Measurements from ENCODE around the gene INSC. TPM values are rescaled to one million over a fixed set of nuclear protein-coding genes. Genes with fewer than 3 reads are reported as not detected.
A peak's percentile ranks its signal among the peaks of the same experiment; 100 is the strongest.

INSC gene
- total and polyA plus RNA-seq, 2 of the 4 experiments (the other 2 are of a cell fraction): 0.53 to 1.4 TPM

DNA sequence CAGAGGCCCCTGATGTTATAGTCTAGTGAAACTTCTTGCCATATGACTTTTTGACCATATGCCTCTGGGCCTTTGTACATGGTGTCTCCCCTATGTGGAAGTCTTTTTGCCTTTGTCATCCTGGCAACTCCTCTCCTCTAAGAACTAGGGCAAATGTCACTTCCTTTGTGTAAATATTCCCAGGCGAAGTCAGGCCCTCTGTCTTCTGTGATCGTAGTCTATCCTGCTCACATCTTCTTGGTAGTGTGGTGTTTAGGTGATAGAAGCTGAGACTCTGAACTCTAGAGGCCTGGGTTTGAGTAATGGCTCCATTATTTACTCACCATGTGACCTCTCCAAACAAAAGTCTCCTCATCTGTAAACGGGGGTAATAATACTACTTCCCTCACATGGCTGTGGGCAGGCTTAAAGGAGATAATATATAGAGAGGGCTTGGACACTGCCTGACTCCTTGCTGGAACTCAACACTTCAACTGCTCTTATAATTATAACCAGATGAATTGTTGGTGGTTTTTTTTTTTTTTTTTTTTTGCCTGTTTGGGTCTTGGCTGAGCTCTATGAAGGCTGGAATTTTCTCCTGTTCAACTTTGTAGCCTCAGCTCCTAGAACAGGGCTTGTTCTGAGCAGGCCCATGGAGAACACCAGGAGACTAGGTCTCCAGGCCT lies 43.8 kb downstream of the INSC start:
- in situ Hi-C loops (cut with MboI; ENCODE audit: low sequenced_read_pairs): loop anchor here (5.0 kb wide), 1 partner anchor 46 kb away; the partner anchor contains the start of gene INSC
- Histone ChIP-seq H3K56ac (ENCODE audit: extremely low read depth, insufficient read depth, low read length) (peak overlapping the region; percentile 60), H3K4me3 (ENCODE audit: insufficient read depth, low read depth, low read length) (no peak overlapping the region), H3K79me1 (ENCODE audit: low read depth in 1 of 2, low read length in 2 of 2) (peaks cover 0 to 19% of the 10 kb centered on the region in 2 experiments; a peak in 2 of 4 replicates), H3K4ac (ENCODE audit: low read depth, low read length) (peak overlapping the region; percentile 92), H4K8ac (ENCODE audit: low read depth in 2 of 2, low read length in 2 of 2) (peak overlapping the region; percentile 84), H3K36me3 (ENCODE audit: control insufficient read depth, insufficient read depth, low read length) (no peaks in the 10 kb centered on the region), H2AK9ac (replicated peaks; ENCODE audit: low read depth, low read length, poor library complexity) (peak overlapping the region; percentile 35), H4K5ac (ENCODE audit: low read depth, low read length) (peak overlapping the region; percentile 52), H4K91ac (ENCODE audit: insufficient read depth, low read depth, low read length) (peak overlapping the region; percentile 96), H3K23ac (ENCODE audit: low read depth, low read length) (peak overlapping the region; percentile 88), H3K14ac (replicated peaks; ENCODE audit: low read depth, low read length) (peak overlapping the region; percentile 65), H3K4me1 (ENCODE audit: control insufficient read depth, insufficient read depth, low read length) (peaks cover 32% of the 10 kb centered on the region), H3K9me3 (ENCODE audit: control insufficient read depth, insufficient read depth, low read length) (0 out of 2 replicates have a peak, but pooled peaks cover under 1% of the 10 kb centered on the region), H2BK5ac (ENCODE audit: low read depth, low read length, poor library complexity, severe bottlenecking) (peak overlapping the region; percentile 95), H3K27me3 (ENCODE audit: control insufficient read depth, insufficient read depth, low read length) (no peaks in the 10 kb centered on the region), H2BK120ac (ENCODE audit: low read depth, low read length) (peak overlapping the region; percentile 89), H3K27ac (ENCODE audit: insufficient read depth, low read length) (peak overlapping the region; percentile 65), H4K20me1 (ENCODE audit: insufficient read depth, low read length) (no peaks in the 10 kb centered on the region; the same call in 1 of the 2 replicates), H3K9me1 (ENCODE audit: insufficient read depth, low read length) (peaks cover 24% of the 10 kb centered on the region), H2BK20ac (ENCODE audit: low read depth, low read length) (peak overlapping the region; percentile 98), H3K9ac (ENCODE audit: low read depth, low read length) (no peak overlapping the region), H3K18ac (ENCODE audit: low read depth, low read length) (peak overlapping the region; percentile 77), H2AK5ac (ENCODE audit: low read depth, low read length) (peak overlapping the region; percentile 79; the same call in 1 of the 2 replicates), H3K4me2 (ENCODE audit: low read depth, low read length) (peak overlapping the region; percentile 23; the same call in 1 of the 2 replicates), H2BK15ac (ENCODE audit: low read depth, low read length) (peak overlapping the region; percentile 81; the same call in 1 of the 3 replicates), H2AFZ (replicated peaks; ENCODE audit: low read length, poor library complexity) (peak overlapping the region; percentile 71)
- POLR2A ChIA-PET (ENCODE audit: unreplicated experiment): interaction anchor here (0.6 kb wide), 2 partner anchors 25 to 31 kb away, joined by 3 to 4 read pairs; no protein-coding TSS in a partner anchor
- WGBS, 2 experiments (ENCODE audit: extremely low coverage in 2 of 2, insufficient read length in 1 of 2): no CpG with 5 or more reads among the region's 3 CpGs
- dilution Hi-C loops (cut with HindIII; ENCODE audit: low sequenced_read_pairs, unreplicated experiment): no loop called here
- TF ChIP-seq FOS (IDR thresholded peaks at IDR 0.05; ENCODE audit: low read depth, low read length) (0 out of 2 replicates have a peak, but pooled peaks have one; percentile 12), NFE2L2 (IDR thresholded peaks at IDR 0.05; ENCODE audit: low read depth, low read length) (peak; percentile 39; the same call in 1 of the 2 replicates), POLR2A (IDR thresholded peaks at IDR 0.05; ENCODE audit: low read depth, low read length) (no peak), BHLHE40 (IDR thresholded peaks at IDR 0.05; ENCODE audit: low read depth, low read length) (no peak)
- TF ChIP-seq, protein P1, sequence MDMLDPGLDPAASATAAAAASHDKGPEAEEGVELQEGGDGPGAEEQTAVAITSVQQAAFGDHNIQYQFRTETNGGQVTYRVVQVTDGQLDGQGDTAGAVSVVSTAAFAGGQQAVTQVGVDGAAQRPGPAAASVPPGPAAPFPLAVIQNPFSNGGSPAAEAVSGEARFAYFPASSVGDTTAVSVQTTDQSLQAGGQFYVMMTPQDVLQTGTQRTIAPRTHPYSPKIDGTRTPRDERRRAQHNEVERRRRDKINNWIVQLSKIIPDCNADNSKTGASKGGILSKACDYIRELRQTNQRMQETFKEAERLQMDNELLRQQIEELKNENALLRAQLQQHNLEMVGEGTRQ (IDR thresholded peaks at IDR 0.05; ENCODE audit: low read depth, low read length): 0 out of 2 replicates have a peak, but pooled peaks have one; percentile 25
- ATAC-seq (ENCODE audit: low read depth) (peak; percentile 46), DNase-seq (peak; percentile 88)
- no TSS peak for BruUV-seq (replicated peaks)
- intact Hi-C loops (cut with micrococcal nuclease): loop anchor here (1.0 kb wide), 1 partner anchor 57 kb away; no protein-coding TSS in a partner anchor
- CTCF ChIA-PET: interaction anchor here (0.6 to 5.1 kb wide), 8 partner anchors 11 to 479 kb away, joined by 3 to 45 read pairs (median 6); no protein-coding TSS in a partner anchor
